Adipocyte (in vitro differentiated cells): Measurements from ENCODE around the gene HNRNPA0.

ENCODE experiments used
- DNase-seq: peaks from one replicate; pipeline ENCODE4 v3.0.0-alpha.2; 2015; ENCODE audit warnings: low read depth
- H3K27me3 ChIP-seq: replicated peaks from 2 replicates; pipeline ENCODE4 v1.7.0; 2013; ENCODE audit warnings: mild to moderate bottlenecking, low read length, moderate library complexity; ENCODE audit not compliant: control insufficient read depth, insufficient read depth
- H3K36me3 ChIP-seq: 2 replicates; pipeline ENCODE4 v1.7.0; 2013; ENCODE audit warnings: low read length, mild to moderate bottlenecking, moderate library complexity; ENCODE audit not compliant: control insufficient read depth, insufficient read depth, severe bottlenecking
- H3K4me1 ChIP-seq: 2 replicates; pipeline ENCODE4 v1.7.0; 2013; ENCODE audit warnings: mild to moderate bottlenecking, low read length, moderate library complexity; ENCODE audit not compliant: control insufficient read depth, insufficient read depth
- H3K4me3 ChIP-seq: 2 replicates; pipeline ENCODE4 v1.7.0; 2013; ENCODE audit warnings: mild to moderate bottlenecking, low read length, moderate library complexity
- H3K9ac ChIP-seq: 2 replicates; pipeline ENCODE4 v1.7.0; 2013; ENCODE audit warnings: mild to moderate bottlenecking, low read length, moderate library complexity
- H3K9me3 ChIP-seq: 2 replicates; pipeline ENCODE4 v1.7.0; 2013; ENCODE audit warnings: mild to moderate bottlenecking, low read length, moderate library complexity; ENCODE audit not compliant: control insufficient read depth

HNRNPA0 gene

DNA sequence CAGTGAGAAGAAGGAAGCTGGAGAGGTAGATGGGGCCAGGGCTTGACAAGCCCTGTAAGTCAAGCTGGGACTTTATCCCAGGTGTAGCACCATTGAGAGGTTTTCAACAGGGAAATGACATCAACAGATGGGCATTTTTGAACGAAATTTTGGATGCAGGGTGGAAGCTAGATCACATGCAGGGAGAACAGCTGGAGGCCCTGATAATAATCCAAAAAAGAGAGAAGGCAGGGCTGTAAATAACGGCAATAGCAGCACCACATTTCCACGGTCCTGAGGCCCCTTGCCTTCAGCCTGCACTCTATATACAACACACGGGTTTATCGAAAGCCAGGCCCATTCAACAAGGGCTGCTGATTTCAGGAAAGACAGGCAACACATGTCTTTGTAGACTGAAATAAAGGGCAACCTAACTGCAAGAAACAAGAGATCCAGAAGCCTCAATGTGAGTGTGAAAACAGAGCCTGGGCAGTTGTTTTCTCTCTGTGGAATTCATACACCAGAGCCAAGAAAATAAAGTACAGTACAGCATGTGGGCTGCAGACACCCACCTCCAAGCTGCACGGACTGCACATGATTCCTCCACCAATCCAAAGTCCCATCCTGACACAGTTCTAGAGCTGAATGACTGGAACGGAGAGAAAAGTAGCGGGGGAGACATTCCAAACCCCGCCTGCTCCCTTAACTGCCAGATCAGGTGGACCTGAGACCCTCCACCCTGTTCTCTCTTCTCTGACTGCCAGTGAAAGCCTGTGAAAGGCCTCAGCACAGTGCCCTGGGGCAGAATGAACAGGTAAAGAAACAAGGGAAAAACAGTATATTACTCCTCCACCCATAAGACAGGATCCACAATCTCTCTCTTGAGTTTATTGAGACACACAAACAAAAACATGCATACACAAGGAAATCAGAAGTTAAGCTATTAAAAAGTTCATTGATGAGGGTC lies 54.6 kb downstream of the HNRNPA0 start:
- Histone ChIP-seq H3K36me3 (no peaks in the 10 kb centered on the region), H3K9ac (no peak overlapping the region), H3K9me3 (no peaks in the 10 kb centered on the region), H3K4me3 (no peak overlapping the region), H3K27me3 (no peaks in the 10 kb centered on the region), H3K4me1 (peaks cover 13% of the 10 kb centered on the region)
- peak; percentile 9 for DNase-seq

DNA sequence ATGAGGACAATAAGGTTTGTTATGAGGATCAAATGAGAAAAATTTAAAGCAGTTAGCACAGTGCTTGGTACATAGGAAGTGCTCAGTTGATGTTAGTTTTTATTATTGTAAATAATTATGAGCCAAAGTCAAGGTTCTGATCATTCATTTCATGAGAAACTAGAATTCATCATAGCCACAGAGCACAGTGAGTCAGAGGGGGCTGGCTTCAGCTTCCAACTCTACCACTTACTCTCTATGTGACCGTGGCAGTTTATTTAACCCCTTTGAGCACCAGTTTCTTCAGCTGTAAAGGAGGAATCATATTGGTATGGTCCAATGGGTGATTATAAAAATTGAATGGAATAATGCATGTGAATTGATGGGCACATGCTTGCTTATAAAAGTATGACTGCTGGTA lies 57.7 kb downstream of the HNRNPA0 start:
- DNase-seq: no peak
- H3K4me1 ChIP-seq: peaks cover 13% of the 10 kb centered on the region

DNA sequence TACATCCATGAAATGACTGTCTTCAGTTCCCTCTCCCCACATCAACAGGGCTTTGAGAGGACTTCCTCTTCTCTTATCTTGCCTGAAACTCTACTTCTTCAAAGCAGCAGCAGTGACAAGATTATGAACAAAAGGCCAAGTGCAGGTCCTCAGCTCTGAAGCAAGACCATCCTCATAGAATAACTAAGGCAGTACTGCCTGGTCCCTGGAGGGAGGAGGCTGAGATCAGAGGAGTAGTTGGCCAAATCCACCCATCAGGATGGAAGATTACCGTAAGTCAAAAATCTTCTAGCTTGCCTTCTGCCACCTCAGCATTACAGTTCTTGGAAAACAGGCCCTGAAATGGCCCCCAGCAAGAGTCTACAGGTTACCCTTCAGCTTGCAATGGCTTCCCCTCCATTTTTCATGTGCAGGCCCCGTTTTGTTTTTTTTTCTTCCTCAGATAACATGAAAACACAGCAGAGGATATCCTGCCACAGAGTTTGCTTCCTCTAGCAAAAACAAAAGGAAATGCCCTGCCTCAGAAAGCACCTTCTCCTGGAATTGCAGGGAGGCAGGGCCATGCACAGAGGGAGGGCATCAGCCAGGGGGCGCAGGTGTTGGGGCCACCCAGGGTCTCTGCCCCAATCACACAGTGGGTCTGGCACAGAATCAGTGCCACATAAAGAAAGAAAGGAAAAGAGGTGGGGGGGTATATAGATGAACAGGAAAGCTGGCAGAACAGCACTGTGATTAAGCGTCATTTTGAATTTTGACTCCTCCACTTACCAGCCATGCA lies 58.3 kb downstream of the HNRNPA0 start:
- DNase-seq: no peak
- Histone ChIP-seq H3K27me3 (no peaks in the 10 kb centered on the region), H3K36me3 (no peaks in the 10 kb centered on the region), H3K4me3 (no peak overlapping the region), H3K4me1 (peaks cover 13% of the 10 kb centered on the region), H3K9ac (no peak overlapping the region), H3K9me3 (no peaks in the 10 kb centered on the region)

More for the DNA sequence above, 57.7 kb downstream of the HNRNPA0 start:
- Histone ChIP-seq H3K9me3 (no peaks in the 10 kb centered on the region), H3K36me3 (no peaks in the 10 kb centered on the region), H3K27me3 (no peaks in the 10 kb centered on the region), H3K9ac (no peak overlapping the region), H3K4me3 (no peak overlapping the region)
